CD4-positive, alpha-beta memory T cell (primary cell): ENCODE results near the gene SLC22A23. TPM values are rescaled to one million over a fixed set of nuclear protein-coding genes. Genes with fewer than 3 reads are reported as not detected.

Experiments used
- CTCF ChIA-PET: fragments of 350-600 bp; sonication (Branson Sonifier 250); formaldehyde crosslinking; loops from one replicate; lab custom pipeline; 2021; ENCODE audit warnings: inconsistent platforms; ENCODE audit not compliant: partially characterized antibody; lab: Charles Lee
- POLR2A ChIA-PET: fragments of 350-600 bp; sonication (Branson Sonifier 250); formaldehyde crosslinking; loops from one replicate; lab custom pipeline; 2021; ENCODE audit not compliant: partially characterized antibody; lab: Charles Lee
- DNase-seq, 5 donors: peaks; one replicate each; pipeline versions ENCODE4 v3.0.0 to v3.0.0-alpha.2; 2020 to 2022; ENCODE audit warnings: mixed read lengths in 1 of 5
- H3K27ac ChIP-seq: one replicate; pipeline ENCODE4 v1.7.0; 2013; ENCODE audit warnings: low read depth, low read length
- H3K27me3 ChIP-seq: 2 replicates; pipeline ENCODE4 v1.7.0; 2013; ENCODE audit warnings: mild to moderate bottlenecking, low read length, moderate library complexity; ENCODE audit not compliant: insufficient read depth
- H3K36me3 ChIP-seq: 2 replicates; pipeline ENCODE4 v1.7.0; 2013; ENCODE audit warnings: mild to moderate bottlenecking, low read length, moderate library complexity; ENCODE audit not compliant: insufficient read depth
- H3K4me1 ChIP-seq: 2 replicates; pipeline ENCODE4 v1.7.0; 2013; ENCODE audit warnings: mild to moderate bottlenecking, low read length, moderate library complexity; ENCODE audit not compliant: insufficient read depth
- H3K4me3 ChIP-seq, 2 donors: one replicate each; pipeline ENCODE4 v1.7.0; 2013; ENCODE audit warnings: low read length in 2 of 2, mild to moderate bottlenecking in 1 of 2
- H3K9me3 ChIP-seq, 2 donors: one replicate each; pipeline ENCODE4 v1.7.0; 2013; ENCODE audit warnings: low read length in 2 of 2, control low read depth in 1 of 2; ENCODE audit not compliant: control insufficient read depth in 1 of 2
- H3K27ac Mint-ChIP-seq, 7 donors: one replicate each; pipeline ENCODE4 v1.8.0; 2020 to 2021; ENCODE audit warnings: mixed read lengths in 7 of 7, mild to moderate bottlenecking in 6 of 7, inconsistent platforms in 3 of 7, moderate library complexity in 3 of 7
- H3K27me3 Mint-ChIP-seq, 2 donors: one replicate each; pipeline ENCODE4 v1.8.0; 2020 to 2021; ENCODE audit warnings: mixed read lengths in 2 of 2
- H3K36me3 Mint-ChIP-seq, 2 donors: one replicate each; pipeline ENCODE4 v1.8.0; 2020 to 2021; ENCODE audit warnings: mixed read lengths in 2 of 2, inconsistent platforms in 1 of 2, mild to moderate bottlenecking in 1 of 2
- H3K4me1 Mint-ChIP-seq, 4 donors: one replicate each; pipeline ENCODE4 v1.8.0; 2020 to 2021; ENCODE audit warnings: mixed read lengths in 4 of 4, mild to moderate bottlenecking in 1 of 4
- H3K4me3 Mint-ChIP-seq, 8 donors: one replicate each; pipeline ENCODE4 v1.8.0; 2020 to 2021; ENCODE audit warnings: mixed read lengths in 8 of 8, mild to moderate bottlenecking in 7 of 8, moderate library complexity in 6 of 8, inconsistent platforms in 3 of 8
- H3K9me3 Mint-ChIP-seq, 8 donors: one replicate each; pipeline ENCODE4 v1.8.0; 2020 to 2021; ENCODE audit warnings: mixed read lengths in 8 of 8, mild to moderate bottlenecking in 5 of 8, inconsistent platforms in 3 of 8, moderate library complexity in 1 of 8
- intact Hi-C: fragments of 100-400 bp; cut with micrococcal nuclease; formaldehyde crosslinking; loops from one replicate; pipeline ENCODE4 v1.15.1; 2023
- polyA plus RNA-seq, 2 donors: library from polyadenylated mRNA; unstranded; fragments of 300-500 nt; fragmentation: Illumina TruSeq; gene quantifications; one replicate each; pipeline ENCODE4 v1.2.3, GENCODE V29; 2021
- total RNA-seq, 2 experiments: library from RNA; stranded (reverse); gene quantifications; one replicate each; pipeline ENCODE4 v1.2.3, GENCODE V29; 2021

SLC22A23 gene
- total and polyA plus RNA-seq, 4 experiments from 2014 or later = 0.32 to 12.5 (median 5.7) TPM

GRCh38 chr6:3303795-3304411 lies 152.9 kb downstream of the SLC22A23 start:
- ChIA-PET CTCF (no interaction called here), POLR2A (no interaction called here)
- Histone ChIP-seq H3K9me3 (no peaks in the 10 kb centered on the region), H3K4me3 (no peak overlapping the region), H3K27me3 (no peaks in the 10 kb centered on the region), H3K36me3 (no peaks in the 10 kb centered on the region), H3K27ac (no peak overlapping the region), H3K4me1 (no peaks in the 10 kb centered on the region)
- H3K27ac Mint-ChIP-seq = no peak overlapping the region
- no peaks in the 10 kb centered on the region for H3K4me1 Mint-ChIP-seq
- H3K27me3 Mint-ChIP-seq = peaks cover 0 to 2% of the 10 kb centered on the region in 2 donors
- peaks cover 7 to 44% of the 10 kb centered on the region in 2 donors for H3K36me3 Mint-ChIP-seq
- H3K9me3 Mint-ChIP-seq = peaks cover 0 to 12% (median 4%) of the 10 kb centered on the region in 8 donors
- intact Hi-C loops = no loop called here
- no peak for DNase-seq
- no peak overlapping the region for H3K4me3 Mint-ChIP-seq

GRCh38 chr6:3301506-3301905 lies 155.3 kb downstream of the SLC22A23 start:
- ChIA-PET POLR2A (no interaction called here), CTCF (no interaction called here)
- Histone ChIP-seq H3K9me3 (no peaks in the 10 kb centered on the region), H3K4me1 (no peaks in the 10 kb centered on the region), H3K4me3 (no peak overlapping the region), H3K27me3 (no peaks in the 10 kb centered on the region), H3K36me3 (no peaks in the 10 kb centered on the region), H3K27ac (no peak overlapping the region)
- intact Hi-C loops = no loop called here
- H3K36me3 Mint-ChIP-seq = peaks cover 7 to 35% of the 10 kb centered on the region in 2 donors
- peaks cover 0 to 2% of the 10 kb centered on the region in 2 donors for H3K27me3 Mint-ChIP-seq
- H3K4me3 Mint-ChIP-seq = no peak overlapping the region
- H3K4me1 Mint-ChIP-seq = no peaks in the 10 kb centered on the region
- peaks cover 0 to 12% (median 4%) of the 10 kb centered on the region in 8 donors for H3K9me3 Mint-ChIP-seq
- DNase-seq = no peak
- H3K27ac Mint-ChIP-seq = no peak overlapping the region

- Histone ChIP-seq H3K27me3 (no peaks in the 10 kb centered on the region), H3K9me3 (no peaks in the 10 kb centered on the region), H3K4me1 (no peaks in the 10 kb centered on the region), H3K4me3 (no peak overlapping the region), H3K36me3 (no peaks in the 10 kb centered on the region), H3K27ac (no peak overlapping the region)
- intact Hi-C loops = no loop called here
- peaks cover 3 to 17% of the 10 kb centered on the region in 2 donors for H3K36me3 Mint-ChIP-seq
- POLR2A ChIA-PET = no interaction called here
- H3K27me3 Mint-ChIP-seq = peaks cover 0 to 2% of the 10 kb centered on the region in 2 donors
- no peak for DNase-seq
- H3K4me1 Mint-ChIP-seq = no peaks in the 10 kb centered on the region
- H3K27ac Mint-ChIP-seq = no peak overlapping the region
- H3K4me3 Mint-ChIP-seq = no peak overlapping the region
- peaks cover 0 to 9% (median 0%) of the 10 kb centered on the region in 8 donors for H3K9me3 Mint-ChIP-seq
- CTCF ChIA-PET = no interaction called here
Measured at GRCh38 chr6:3299221-3299620, 157.6 kb downstream of the SLC22A23 start.

- Histone ChIP-seq H3K27me3 (no peaks in the 10 kb centered on the region), H3K27ac (no peak overlapping the region), H3K4me1 (no peaks in the 10 kb centered on the region), H3K9me3 (no peaks in the 10 kb centered on the region), H3K4me3 (no peak overlapping the region), H3K36me3 (no peaks in the 10 kb centered on the region)
- Mint-ChIP-seq H3K4me1 (no peaks in the 10 kb centered on the region), H3K9me3 (peaks cover 0 to 7% (median 0%) of the 10 kb centered on the region in 8 donors), H3K4me3 (no peak overlapping the region), H3K27me3 (no peaks in the 10 kb centered on the region), H3K36me3 (peaks cover 3 to 7% of the 10 kb centered on the region in 2 donors), H3K27ac (no peak overlapping the region)
- ChIA-PET POLR2A (no interaction called here), CTCF (interaction anchor here (0.8 to 2.0 kb wide), 4 partner anchors 18 to 443 kb away, joined by 3 to 6 read pairs (median 4); no protein-coding TSS in a partner anchor)
- DNase-seq = no peak
- intact Hi-C loops = no loop called here
Measured at GRCh38 chr6:3297909-3298308, 158.9 kb downstream of the SLC22A23 start.

- H3K27ac Mint-ChIP-seq = peak overlapping the region in 1 of 7 donors; percentile 36
- no peaks in the 10 kb centered on the region for H3K36me3 ChIP-seq
Measured at GRCh38 chr6:3297006-3297405, 159.8 kb downstream of the SLC22A23 start.

GRCh38 chr6:3296537-3296936 lies 160.3 kb downstream of the SLC22A23 start:
- no peaks in the 10 kb centered on the region for H3K9me3 Mint-ChIP-seq
- H3K36me3 Mint-ChIP-seq = no peaks in the 10 kb centered on the region
- no peak overlapping the region for H3K4me3 Mint-ChIP-seq
- POLR2A ChIA-PET = no interaction called here
- Histone ChIP-seq H3K4me1 (no peaks in the 10 kb centered on the region), H3K9me3 (no peaks in the 10 kb centered on the region), H3K27me3 (no peaks in the 10 kb centered on the region), H3K27ac (no peak overlapping the region), H3K36me3 (no peaks in the 10 kb centered on the region), H3K4me3 (no peak overlapping the region)
- intact Hi-C loops = no loop called here
- DNase-seq = no peak
- peak overlapping the region in 1 of 7 donors; percentile 36 for H3K27ac Mint-ChIP-seq
- H3K4me1 Mint-ChIP-seq = no peaks in the 10 kb centered on the region
- no peaks in the 10 kb centered on the region for H3K27me3 Mint-ChIP-seq
- CTCF ChIA-PET = interaction anchor here (1.5 to 3.3 kb wide), 3 partner anchors 16 to 436 kb away, joined by 3 to 15 read pairs (median 6); no protein-coding TSS in a partner anchor

More at GRCh38 chr6:3297006-3297405, 159.8 kb downstream of the SLC22A23 start:
- ChIA-PET POLR2A (no interaction called here), CTCF (interaction anchor here (1.5 to 2.0 kb wide), 2 partner anchors 53 to 436 kb away, joined by 3 to 6 read pairs; no protein-coding TSS in a partner anchor)
- no peaks in the 10 kb centered on the region for H3K9me3 ChIP-seq
- DNase-seq = no peak
- no peaks in the 10 kb centered on the region for H3K4me1 ChIP-seq
- no peaks in the 10 kb centered on the region for H3K9me3 Mint-ChIP-seq
- no peaks in the 10 kb centered on the region for H3K4me1 Mint-ChIP-seq
- no peaks in the 10 kb centered on the region for H3K27me3 ChIP-seq
- no peaks in the 10 kb centered on the region for H3K36me3 Mint-ChIP-seq
- H3K4me3 Mint-ChIP-seq = no peak overlapping the region
- H3K27ac ChIP-seq = no peak overlapping the region
- intact Hi-C loops = no loop called here
- H3K4me3 ChIP-seq = no peak overlapping the region
- no peaks in the 10 kb centered on the region for H3K27me3 Mint-ChIP-seq

GRCh38 chr6:3296078-3296477 lies 160.8 kb downstream of the SLC22A23 start:
- no peak for DNase-seq
- peak overlapping the region in 1 of 7 donors; percentile 46 for H3K27ac Mint-ChIP-seq
- H3K36me3 Mint-ChIP-seq = no peaks in the 10 kb centered on the region
- Histone ChIP-seq H3K27ac (no peak overlapping the region), H3K4me3 (no peak overlapping the region), H3K27me3 (no peaks in the 10 kb centered on the region), H3K9me3 (no peaks in the 10 kb centered on the region), H3K4me1 (no peaks in the 10 kb centered on the region), H3K36me3 (no peaks in the 10 kb centered on the region)
- POLR2A ChIA-PET = no interaction called here
- intact Hi-C loops = no loop called here
- H3K4me3 Mint-ChIP-seq = no peak overlapping the region
- CTCF ChIA-PET = interaction anchor here (1.5 to 3.3 kb wide), 3 partner anchors 16 to 437 kb away, joined by 3 to 15 read pairs (median 6); no protein-coding TSS in a partner anchor
- no peaks in the 10 kb centered on the region for H3K27me3 Mint-ChIP-seq
- H3K9me3 Mint-ChIP-seq = no peaks in the 10 kb centered on the region
- no peaks in the 10 kb centered on the region for H3K4me1 Mint-ChIP-seq
